ENCODE data around the gene HEBP2. TPM values are rescaled to one million over a fixed set of nuclear protein-coding genes. Genes with fewer than 3 reads are reported as not detected.

Gene HEBP2
- total and polyA plus RNA-seq, 2 donors (not counting 3 experiments of a cell fraction or from before 2014, with no cell fraction given) = 22.5 to 75.3 TPM

- peaks cover 11 to 28% of the 10 kb centered on the region in 2 experiments for H3K36me3 ChIP-seq (ENCODE audit: control insufficient read depth in 2 of 2, extremely low read depth in 1 of 2, insufficient read depth in 2 of 2, low read length in 2 of 2)
- H3K27me3 ChIP-seq (ENCODE audit: control insufficient read depth in 2 of 2, insufficient read depth in 2 of 2, low read length in 2 of 2) = no peaks in the 10 kb centered on the region
- intact Hi-C loops (cut with micrococcal nuclease) = no loop called here
- FAIRE-seq = no peak
- TF ChIP-seq GATA2 (IDR thresholded peaks at IDR 0.05; ENCODE audit: insufficient read depth, insufficient read length, low read depth, low read length) (no peak), EZH2 (IDR thresholded peaks at IDR 0.05; ENCODE audit: borderline replicate concordance, low read depth, low read length, severe bottlenecking) (no peak), MYC (IDR thresholded peaks at IDR 0.05; ENCODE audit: low read depth, low read length) (no peak)
- no peaks in the 10 kb centered on the region for H4K20me1 ChIP-seq (replicated peaks; ENCODE audit: control insufficient read depth, extremely low read depth, insufficient read depth, low read length)
- no TSS peak for BruUV-seq (replicated peaks)
- POLR2A ChIA-PET = no interaction called here
- no peaks in the 10 kb centered on the region for H3K79me2 ChIP-seq (ENCODE audit: control insufficient read depth, insufficient read depth, low read length)
- H2AFZ ChIP-seq (ENCODE audit: low read depth, low read length) = no peak overlapping the region
- no peaks in the 10 kb centered on the region for H3K9me1 ChIP-seq (replicated peaks; ENCODE audit: control insufficient read depth, extremely low read depth, insufficient read depth, low read length)
- CTCF ChIA-PET = interaction anchor here (0.8 to 2.3 kb wide), 13 partner anchors 10 to 934 kb away, joined by 3 to 21 read pairs (median 6); partner anchors contain the start of gene NHSL1
- H3K4me1 ChIP-seq (ENCODE audit: control insufficient read depth, extremely low read depth, insufficient read depth, low read length) = no peaks in the 10 kb centered on the region
- H3K4me2 ChIP-seq (ENCODE audit: insufficient read depth, low read length) = no peak overlapping the region
- no peak for DNase-seq (ENCODE audit: low read depth, low spot score)
- no peak overlapping the region for H3K4me3 ChIP-seq (replicated peaks in 1 of 3; ENCODE audit: insufficient read depth in 1 of 3, low read depth in 1 of 3, low read length in 3 of 3)
- dilution Hi-C loops (cut with MboI; ENCODE audit: extremely low pct_ligation_motif_present, low sequenced_read_pairs) = no loop called here
- no peaks in the 10 kb centered on the region for H3K9me3 ChIP-seq (replicated peaks; ENCODE audit: control insufficient read depth, insufficient read depth, low read length)
- no peak overlapping the region for H3K9ac ChIP-seq (replicated peaks; ENCODE audit: extremely low read depth, insufficient read depth, low read length)
- no peak overlapping the region for H3K27ac ChIP-seq (ENCODE audit: insufficient read depth, low read depth, low read length)
Measured at GRCh38 chr6:138430361-138431145, 26.5 kb downstream of the HEBP2 start.

- DNase-seq (ENCODE audit: low read depth, low spot score) (no peak), FAIRE-seq (no peak)
- dilution Hi-C loops (cut with MboI; ENCODE audit: extremely low pct_ligation_motif_present, low sequenced_read_pairs) (no loop called here), intact Hi-C loops (cut with micrococcal nuclease) (no loop called here)
- H3K36me3 ChIP-seq (ENCODE audit: control insufficient read depth in 2 of 2, extremely low read depth in 1 of 2, insufficient read depth in 2 of 2, low read length in 2 of 2) = peaks cover 12 to 28% of the 10 kb centered on the region in 2 experiments
- H3K4me3 ChIP-seq (replicated peaks in 1 of 3; ENCODE audit: insufficient read depth in 1 of 3, low read depth in 1 of 3, low read length in 3 of 3) = no peak overlapping the region
- H3K27ac ChIP-seq (ENCODE audit: insufficient read depth, low read depth, low read length) = no peak overlapping the region
- ChIA-PET CTCF (interaction anchor here (1.5 to 2.3 kb wide), 3 partner anchors 87 to 933 kb away, joined by 3 to 8 read pairs (median 6); no protein-coding TSS in a partner anchor), POLR2A (no interaction called here)
- H3K79me2 ChIP-seq (ENCODE audit: control insufficient read depth, insufficient read depth, low read length) = no peaks in the 10 kb centered on the region
- H3K27me3 ChIP-seq (ENCODE audit: control insufficient read depth in 2 of 2, insufficient read depth in 2 of 2, low read length in 2 of 2) = no peaks in the 10 kb centered on the region
- no peaks in the 10 kb centered on the region for H4K20me1 ChIP-seq (replicated peaks; ENCODE audit: control insufficient read depth, extremely low read depth, insufficient read depth, low read length)
- TF ChIP-seq, protein P1, sequence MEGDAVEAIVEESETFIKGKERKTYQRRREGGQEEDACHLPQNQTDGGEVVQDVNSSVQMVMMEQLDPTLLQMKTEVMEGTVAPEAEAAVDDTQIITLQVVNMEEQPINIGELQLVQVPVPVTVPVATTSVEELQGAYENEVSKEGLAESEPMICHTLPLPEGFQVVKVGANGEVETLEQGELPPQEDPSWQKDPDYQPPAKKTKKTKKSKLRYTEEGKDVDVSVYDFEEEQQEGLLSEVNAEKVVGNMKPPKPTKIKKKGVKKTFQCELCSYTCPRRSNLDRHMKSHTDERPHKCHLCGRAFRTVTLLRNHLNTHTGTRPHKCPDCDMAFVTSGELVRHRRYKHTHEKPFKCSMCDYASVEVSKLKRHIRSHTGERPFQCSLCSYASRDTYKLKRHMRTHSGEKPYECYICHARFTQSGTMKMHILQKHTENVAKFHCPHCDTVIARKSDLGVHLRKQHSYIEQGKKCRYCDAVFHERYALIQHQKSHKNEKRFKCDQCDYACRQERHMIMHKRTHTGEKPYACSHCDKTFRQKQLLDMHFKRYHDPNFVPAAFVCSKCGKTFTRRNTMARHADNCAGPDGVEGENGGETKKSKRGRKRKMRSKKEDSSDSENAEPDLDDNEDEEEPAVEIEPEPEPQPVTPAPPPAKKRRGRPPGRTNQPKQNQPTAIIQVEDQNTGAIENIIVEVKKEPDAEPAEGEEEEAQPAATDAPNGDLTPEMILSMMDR (IDR thresholded peaks at IDR 0.05; ENCODE audit: extremely low read depth in 1 of 2, insufficient read depth in 1 of 2, low read depth in 1 of 2, low read length in 2 of 2) = no peak
- TF ChIP-seq POLR2AphosphoS5 (IDR thresholded peaks at IDR 0.05; ENCODE audit: insufficient read depth, low read depth, low read length) (no peak), JUN (IDR thresholded peaks at IDR 0.05; ENCODE audit: borderline replicate concordance, insufficient read depth, insufficient read length, low read depth) (no peak), FOS (IDR thresholded peaks at IDR 0.05; ENCODE audit: borderline replicate concordance, insufficient read depth, low read length) (no peak), POLR2A (IDR thresholded peaks at IDR 0.05; ENCODE audit: low read depth, low read length) (no peak)
- TF ChIP-seq, protein P2, sequence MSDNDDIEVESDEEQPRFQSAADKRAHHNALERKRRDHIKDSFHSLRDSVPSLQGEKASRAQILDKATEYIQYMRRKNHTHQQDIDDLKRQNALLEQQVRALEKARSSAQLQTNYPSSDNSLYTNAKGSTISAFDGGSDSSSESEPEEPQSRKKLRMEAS (IDR thresholded peaks at IDR 0.05; ENCODE audit: insufficient read depth, insufficient read length) = no peak
- no peaks in the 10 kb centered on the region for H3K9me3 ChIP-seq (replicated peaks; ENCODE audit: control insufficient read depth, insufficient read depth, low read length)
- H3K4me2 ChIP-seq (ENCODE audit: insufficient read depth, low read length) = no peak overlapping the region
- no TSS peak for BruUV-seq (replicated peaks)
- H2AFZ ChIP-seq (ENCODE audit: low read depth, low read length) = no peak overlapping the region
- no peak overlapping the region for H3K9ac ChIP-seq (replicated peaks; ENCODE audit: extremely low read depth, insufficient read depth, low read length)
- no peaks in the 10 kb centered on the region for H3K9me1 ChIP-seq (replicated peaks; ENCODE audit: control insufficient read depth, extremely low read depth, insufficient read depth, low read length)
- H3K4me1 ChIP-seq (ENCODE audit: control insufficient read depth, extremely low read depth, insufficient read depth, low read length) = no peaks in the 10 kb centered on the region
Measured at GRCh38 chr6:138431256-138432062, 27.4 kb downstream of the HEBP2 start.

Measured in endothelial cell of umbilical vein (primary cell).